Calu3 (cell line): ENCODE results near the gene GLUD2. TPM values are rescaled to one million over a fixed set of nuclear protein-coding genes. Genes with fewer than 3 reads are reported as not detected.

Source experiments
- BruUV-seq: library from RNA; stranded (reverse); fragments of 400-500 nt; replicated peaks from 2 replicates; lab custom pipeline; 2021; lab: Mats Ljungman, UMichigan
- CTCF ChIA-PET: fragments of 300-600 bp; sonication (Branson Sonifier 250); formaldehyde crosslinking; loops from one replicate; lab custom pipeline; 2022; ENCODE audit warnings: antibody characterized with exemption; lab: Charles Lee
- DNase-seq: peaks from one replicate; pipeline ENCODE4 v3.0.0; 2022
- H3K27ac Mint-ChIP-seq: one replicate; pipeline ENCODE4 v1.8.0; 2022; ENCODE audit warnings: mixed read lengths; ENCODE audit not compliant: unreplicated experiment
- H3K27me3 Mint-ChIP-seq: one replicate; pipeline ENCODE4 v1.8.0; 2022; ENCODE audit warnings: mixed read lengths; ENCODE audit not compliant: unreplicated experiment
- H3K36me3 Mint-ChIP-seq: one replicate; pipeline ENCODE4 v1.8.0; 2022; ENCODE audit warnings: mild to moderate bottlenecking, moderate library complexity, mixed read lengths; ENCODE audit not compliant: insufficient read depth, unreplicated experiment
- H3K4me1 Mint-ChIP-seq: one replicate; pipeline ENCODE4 v1.8.0; 2022; ENCODE audit warnings: mild to moderate bottlenecking, low read depth, mixed read lengths; ENCODE audit not compliant: unreplicated experiment
- H3K4me3 Mint-ChIP-seq: one replicate; pipeline ENCODE4 v1.8.0; 2022; ENCODE audit warnings: mild to moderate bottlenecking, low read depth, moderate library complexity, mixed read lengths; ENCODE audit not compliant: unreplicated experiment
- H3K9me3 Mint-ChIP-seq: one replicate; pipeline ENCODE4 v1.8.0; 2022; ENCODE audit warnings: low read depth, mixed read lengths; ENCODE audit not compliant: unreplicated experiment
- intact Hi-C: fragments of 100-400 bp; cut with micrococcal nuclease; formaldehyde crosslinking; loops from one replicate; pipeline ENCODE4 v1.10.0; 2022; ENCODE audit not compliant: unreplicated experiment
- total RNA-seq: library from RNA; stranded (reverse); gene quantifications from 2 replicates; pipeline ENCODE4 v1.2.3, GENCODE V29; 2022
- TF ChIP-seq, protein P1 (sequence below): fragments of 200-600 bp; IDR thresholded peaks from one replicate; pipeline ENCODE4 v1.8.0; 2022; ENCODE audit warnings: antibody characterized with exemption; ENCODE audit not compliant: unreplicated experiment

Gene GLUD2
- total RNA-seq, 1 experiment from 2014 or later = 16.3 TPM

- no peak overlapping the region for H3K4me3 Mint-ChIP-seq
- H3K9me3 Mint-ChIP-seq = no peaks in the 10 kb centered on the region
- CTCF ChIA-PET = no interaction called here
- H3K27ac Mint-ChIP-seq = no peak overlapping the region
- H3K27me3 Mint-ChIP-seq = no peaks in the 10 kb centered on the region
- no peak for DNase-seq
- TF ChIP-seq, protein P1, sequence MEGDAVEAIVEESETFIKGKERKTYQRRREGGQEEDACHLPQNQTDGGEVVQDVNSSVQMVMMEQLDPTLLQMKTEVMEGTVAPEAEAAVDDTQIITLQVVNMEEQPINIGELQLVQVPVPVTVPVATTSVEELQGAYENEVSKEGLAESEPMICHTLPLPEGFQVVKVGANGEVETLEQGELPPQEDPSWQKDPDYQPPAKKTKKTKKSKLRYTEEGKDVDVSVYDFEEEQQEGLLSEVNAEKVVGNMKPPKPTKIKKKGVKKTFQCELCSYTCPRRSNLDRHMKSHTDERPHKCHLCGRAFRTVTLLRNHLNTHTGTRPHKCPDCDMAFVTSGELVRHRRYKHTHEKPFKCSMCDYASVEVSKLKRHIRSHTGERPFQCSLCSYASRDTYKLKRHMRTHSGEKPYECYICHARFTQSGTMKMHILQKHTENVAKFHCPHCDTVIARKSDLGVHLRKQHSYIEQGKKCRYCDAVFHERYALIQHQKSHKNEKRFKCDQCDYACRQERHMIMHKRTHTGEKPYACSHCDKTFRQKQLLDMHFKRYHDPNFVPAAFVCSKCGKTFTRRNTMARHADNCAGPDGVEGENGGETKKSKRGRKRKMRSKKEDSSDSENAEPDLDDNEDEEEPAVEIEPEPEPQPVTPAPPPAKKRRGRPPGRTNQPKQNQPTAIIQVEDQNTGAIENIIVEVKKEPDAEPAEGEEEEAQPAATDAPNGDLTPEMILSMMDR = no peak
- no TSS peak for BruUV-seq
- H3K4me1 Mint-ChIP-seq = peaks cover 9% of the 10 kb centered on the region
- intact Hi-C loops = no loop called here
- no peaks in the 10 kb centered on the region for H3K36me3 Mint-ChIP-seq
Measured at GRCh38 chrX:121036137-121036536, 11.3 kb upstream of the GLUD2 start.

DNA sequence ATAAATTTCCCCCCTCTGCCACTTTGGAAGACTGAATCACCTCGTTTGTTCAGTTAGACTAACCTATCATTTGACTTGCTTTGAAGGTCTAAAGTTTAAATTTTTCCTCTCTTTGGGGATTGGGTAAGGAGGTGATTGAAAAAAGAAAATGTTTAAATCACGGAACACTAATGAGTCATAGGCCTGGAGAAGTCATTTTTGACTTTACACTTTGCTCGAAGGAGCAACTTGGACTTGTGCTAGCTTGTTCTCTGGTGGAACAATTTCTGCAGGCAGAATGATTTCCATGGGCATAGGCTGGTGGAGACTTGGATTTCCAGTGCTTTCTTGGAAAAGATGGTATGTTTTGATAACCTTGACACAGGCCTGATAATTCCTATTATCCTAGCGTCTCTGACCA lies 10.5 kb upstream of the GLUD2 start:
- no peak for DNase-seq
- H3K27ac Mint-ChIP-seq = no peak overlapping the region
- H3K4me3 Mint-ChIP-seq = no peak overlapping the region
- peaks cover 9% of the 10 kb centered on the region for H3K4me1 Mint-ChIP-seq
- CTCF ChIA-PET = no interaction called here
- H3K36me3 Mint-ChIP-seq = no peaks in the 10 kb centered on the region
- no peaks in the 10 kb centered on the region for H3K27me3 Mint-ChIP-seq
- no peaks in the 10 kb centered on the region for H3K9me3 Mint-ChIP-seq
- intact Hi-C loops = no loop called here
- TF ChIP-seq, protein P1 = no peak
- BruUV-seq = no TSS peak

GRCh38 chrX:121050781-121051180 lies 3.4 kb downstream of the GLUD2 start:
- Mint-ChIP-seq H3K36me3 (peaks cover 13% of the 10 kb centered on the region), H3K27me3 (no peaks in the 10 kb centered on the region), H3K9me3 (no peaks in the 10 kb centered on the region), H3K27ac (no peak overlapping the region), H3K4me1 (no peaks in the 10 kb centered on the region), H3K4me3 (no peak overlapping the region)
- CTCF ChIA-PET = interaction anchor here (0.7 kb wide), 1 partner anchor 1264 kb away, joined by 5 read pairs; no protein-coding TSS in a partner anchor
- intact Hi-C loops = no loop called here
- TF ChIP-seq, protein P1 = no peak
- no peak for DNase-seq
- no TSS peak for BruUV-seq

- Mint-ChIP-seq H3K4me3 (no peak overlapping the region), H3K36me3 (peaks cover 10% of the 10 kb centered on the region), H3K27me3 (no peaks in the 10 kb centered on the region), H3K4me1 (no peaks in the 10 kb centered on the region), H3K9me3 (no peaks in the 10 kb centered on the region), H3K27ac (no peak overlapping the region)
- intact Hi-C loops = no loop called here
- BruUV-seq = no TSS peak
- CTCF ChIA-PET = no interaction called here
- no peak for DNase-seq
- TF ChIP-seq, protein P1 = no peak
Measured at GRCh38 chrX:121052122-121052521, 4.7 kb downstream of the GLUD2 start.
